ENCODE data around the gene AEBP1. TPM values are rescaled to one million over a fixed set of nuclear protein-coding genes. Genes with fewer than 3 reads are reported as not detected.
A peak's percentile ranks its signal among the peaks of the same experiment; 100 is the strongest.

AEBP1 gene
- total RNA-seq, 4 donors from 2014 or later, result 33.9 to 151 (median 89.0) TPM

DNA sequence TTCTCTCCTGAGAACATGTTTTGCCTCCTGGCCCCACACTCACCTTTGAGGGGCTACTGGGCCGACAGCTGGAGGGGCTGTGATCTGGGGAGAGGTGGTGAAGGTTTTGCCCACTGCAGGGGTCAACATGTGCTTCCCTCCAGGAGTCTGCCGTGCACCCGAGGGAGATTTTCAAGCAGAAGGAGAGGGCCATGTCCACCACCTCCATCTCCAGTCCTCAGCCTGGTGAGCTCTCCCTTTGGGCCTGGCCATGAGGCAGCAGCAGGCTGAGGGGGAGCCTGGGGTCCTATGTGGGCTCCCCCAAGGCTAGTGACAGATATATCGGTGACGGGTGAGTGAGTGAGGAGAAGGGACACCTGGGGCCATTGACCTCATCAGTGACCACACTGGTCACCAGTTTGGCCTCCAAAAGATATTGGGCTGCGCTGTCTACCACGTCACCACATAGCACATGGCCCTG, 45.4 kb upstream of the AEBP1 start:
- no peaks in the 10 kb centered on the region for H3K27me3 ChIP-seq
- 86% methylated on average over 7 of the region's 7 CpGs; no CpG with 5 or more reads in 1 of the 2 donors for WGBS, 2 donors (ENCODE audit: low coverage in 1 of 2)

GRCh38 chr7:44059219-44060090, 44.7 kb upstream of the AEBP1 start:
- H3K36me3 ChIP-seq, result peaks cover 0 to 56% (median 30%) of the 10 kb centered on the region in 4 donors
- no peaks in the 10 kb centered on the region for H3K9me3 ChIP-seq
- H3K27ac ChIP-seq, result no peak overlapping the region
- TF ChIP-seq POLR2AphosphoS5 (IDR thresholded peaks at IDR 0.05) (no peak), POLR2A (IDR thresholded peaks at IDR 0.05) (no peak), EP300 (IDR thresholded peaks at IDR 0.05; ENCODE audit: low read depth) (no peak)
- TF ChIP-seq, protein P1, sequence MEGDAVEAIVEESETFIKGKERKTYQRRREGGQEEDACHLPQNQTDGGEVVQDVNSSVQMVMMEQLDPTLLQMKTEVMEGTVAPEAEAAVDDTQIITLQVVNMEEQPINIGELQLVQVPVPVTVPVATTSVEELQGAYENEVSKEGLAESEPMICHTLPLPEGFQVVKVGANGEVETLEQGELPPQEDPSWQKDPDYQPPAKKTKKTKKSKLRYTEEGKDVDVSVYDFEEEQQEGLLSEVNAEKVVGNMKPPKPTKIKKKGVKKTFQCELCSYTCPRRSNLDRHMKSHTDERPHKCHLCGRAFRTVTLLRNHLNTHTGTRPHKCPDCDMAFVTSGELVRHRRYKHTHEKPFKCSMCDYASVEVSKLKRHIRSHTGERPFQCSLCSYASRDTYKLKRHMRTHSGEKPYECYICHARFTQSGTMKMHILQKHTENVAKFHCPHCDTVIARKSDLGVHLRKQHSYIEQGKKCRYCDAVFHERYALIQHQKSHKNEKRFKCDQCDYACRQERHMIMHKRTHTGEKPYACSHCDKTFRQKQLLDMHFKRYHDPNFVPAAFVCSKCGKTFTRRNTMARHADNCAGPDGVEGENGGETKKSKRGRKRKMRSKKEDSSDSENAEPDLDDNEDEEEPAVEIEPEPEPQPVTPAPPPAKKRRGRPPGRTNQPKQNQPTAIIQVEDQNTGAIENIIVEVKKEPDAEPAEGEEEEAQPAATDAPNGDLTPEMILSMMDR (IDR thresholded peaks at IDR 0.05), result no peak
- 87% methylated on average over 12 of the region's 14 CpGs; no CpG with 5 or more reads in 1 of the 2 donors for WGBS, 2 donors (ENCODE audit: low coverage in 1 of 2)
- DNase-seq, result peak; percentile 19
- H3K4me3 ChIP-seq, result no peak overlapping the region
- H3K4me1 ChIP-seq, result peaks cover 1 to 3% (median 2%) of the 10 kb centered on the region in 4 donors
- in situ Hi-C loops (cut with MboI; ENCODE audit: low pct_ligation_motif_present in 1 of 4, low pct_unique_long_range_greater_than_20kb in 1 of 4, low sequenced_read_pairs in 3 of 4), result no loop called here
- no peaks in the 10 kb centered on the region for H3K27me3 ChIP-seq
- intact Hi-C loops (cut with DNase I; ENCODE audit: low total_unique reads), result no loop called here

More for the DNA sequence above, 45.4 kb upstream of the AEBP1 start:
- H3K4me3 ChIP-seq, result no peak overlapping the region
- no peaks in the 10 kb centered on the region for H3K4me1 ChIP-seq
- in situ Hi-C loops (cut with MboI; ENCODE audit: low pct_ligation_motif_present in 1 of 4, low pct_unique_long_range_greater_than_20kb in 1 of 4, low sequenced_read_pairs in 3 of 4), result no loop called here
- TF ChIP-seq POLR2AphosphoS5 (IDR thresholded peaks at IDR 0.05) (no peak), POLR2A (IDR thresholded peaks at IDR 0.05) (no peak), EP300 (IDR thresholded peaks at IDR 0.05; ENCODE audit: low read depth) (no peak)
- TF ChIP-seq, protein P1 (IDR thresholded peaks at IDR 0.05), result no peak
- peaks cover 0 to 60% (median 31%) of the 10 kb centered on the region in 4 donors for H3K36me3 ChIP-seq
- DNase-seq, result no peak
- H3K9me3 ChIP-seq, result no peaks in the 10 kb centered on the region
- intact Hi-C loops (cut with DNase I; ENCODE audit: low total_unique reads), result no loop called here
- H3K27ac ChIP-seq, result no peak overlapping the region

GRCh38 chr7:44060091-44060947, 43.8 kb upstream of the AEBP1 start:
- Histone ChIP-seq H3K27me3 (no peaks in the 10 kb centered on the region), H3K4me1 (peaks cover 10 to 12% (median 11%) of the 10 kb centered on the region in 4 donors), H3K27ac (no peak overlapping the region), H3K36me3 (peaks cover 0 to 56% (median 28%) of the 10 kb centered on the region in 4 donors), H3K4me3 (no peak overlapping the region), H3K9me3 (no peaks in the 10 kb centered on the region)
- peak; percentile 4 for DNase-seq
- intact Hi-C loops (cut with DNase I; ENCODE audit: low total_unique reads) (no loop called here), in situ Hi-C loops (cut with MboI; ENCODE audit: low pct_ligation_motif_present in 1 of 4, low pct_unique_long_range_greater_than_20kb in 1 of 4, low sequenced_read_pairs in 3 of 4) (no loop called here)
- WGBS, 2 donors (ENCODE audit: low coverage in 1 of 2), result 94% methylated on average over 21 of the region's 21 CpGs; no CpG with 5 or more reads in 1 of the 2 donors
- TF ChIP-seq POLR2AphosphoS5 (IDR thresholded peaks at IDR 0.05), result no peak
- TF ChIP-seq POLR2A (IDR thresholded peaks at IDR 0.05), result no peak
- TF ChIP-seq EP300 (IDR thresholded peaks at IDR 0.05; ENCODE audit: low read depth), result no peak
- TF ChIP-seq, protein P1 (IDR thresholded peaks at IDR 0.05), result no peak
